CD14-positive monocyte (primary cell): ENCODE results near the gene MYO6. TPM values are rescaled to one million over a fixed set of nuclear protein-coding genes. Genes with fewer than 3 reads are reported as not detected.

Source experiments
- DNase-seq, 3 donors: peaks; one replicate each; pipeline ENCODE4 v3.0.0-alpha.2; 2011 to 2022
- H2AFZ ChIP-seq: 2 replicates; pipeline ENCODE4 v1.6.0; 2012; ENCODE audit warnings: mild to moderate bottlenecking, low read depth, low read length, inconsistent platforms; ENCODE audit not compliant: insufficient read depth, poor library complexity, severe bottlenecking
- H3K27ac ChIP-seq, 2 donors: 1 replicate in 1 of 2; 2 replicates in 1 of 2; pipeline ENCODE4 v1.5.1; 2012 to 2013; ENCODE audit warnings: low read length in 2 of 2, control low read depth in 1 of 2, inconsistent platforms in 1 of 2, low read depth in 1 of 2, mild to moderate bottlenecking in 1 of 2
- H3K27me3 ChIP-seq, 2 donors: one replicate each; pipeline versions ENCODE4 v1.6.0 to v1.6.1; 2011 to 2013; ENCODE audit warnings: low read length in 2 of 2; ENCODE audit not compliant: control insufficient read depth in 2 of 2, insufficient read depth in 2 of 2
- H3K36me3 ChIP-seq, 2 donors: replicated peaks in 1 of 2; 1 replicate in 1 of 2; 2 replicates in 1 of 2; pipeline versions ENCODE4 v1.5.1 to v1.6.1; 2012 to 2013; ENCODE audit warnings: low read length in 2 of 2, control low read depth in 1 of 2, inconsistent platforms in 1 of 2, mild to moderate bottlenecking in 1 of 2; ENCODE audit not compliant: insufficient read depth in 2 of 2, control insufficient read depth in 1 of 2
- H3K4me1 ChIP-seq, 2 donors: 1 replicate in 1 of 2; 2 replicates in 1 of 2; pipeline versions ENCODE4 v1.5.1 to v1.6.1; 2012 to 2013; ENCODE audit warnings: low read length in 2 of 2, control low read depth in 1 of 2, inconsistent platforms in 1 of 2, mild to moderate bottlenecking in 1 of 2, moderate library complexity in 1 of 2; ENCODE audit not compliant: insufficient read depth in 2 of 2, control insufficient read depth in 1 of 2
- H3K4me2 ChIP-seq: replicated peaks from 2 replicates; pipeline ENCODE3; 2012; ENCODE audit warnings: low read length, moderate library complexity, mild to moderate bottlenecking; ENCODE audit not compliant: poor library complexity, severe bottlenecking; ENCODE audit errors: extremely low read depth
- H3K4me3 ChIP-seq, 3 experiments: fragments of 200-600 bp in 1 of 3; sonication (generic) in 1 of 3; replicated peaks in 1 of 3; 1 replicate in 2 of 3; 2 replicates in 1 of 3; pipeline ENCODE4 v1.5.1; 2011 to 2013; ENCODE audit warnings: low read length in 3 of 3, mild to moderate bottlenecking in 3 of 3, control low read depth in 2 of 3, low read depth in 2 of 3, inconsistent platforms in 1 of 3, moderate library complexity in 1 of 3
- H3K79me2 ChIP-seq: 2 replicates; pipeline ENCODE4 v1.6.0; 2012; ENCODE audit warnings: mild to moderate bottlenecking, control low read depth, inconsistent platforms, low read length, moderate library complexity; ENCODE audit not compliant: insufficient read depth
- H3K9ac ChIP-seq: 2 replicates; pipeline ENCODE4 v1.6.0; 2017; ENCODE audit warnings: low read length, mild to moderate bottlenecking; ENCODE audit not compliant: insufficient read depth, poor library complexity, severe bottlenecking
- H3K9me3 ChIP-seq, 2 donors: replicated peaks in 1 of 2; 1 replicate in 1 of 2; 2 replicates in 1 of 2; pipeline versions ENCODE4 v1.5.1 to v1.6.1; 2012 to 2013; ENCODE audit warnings: low read length in 2 of 2, control low read depth in 1 of 2; ENCODE audit not compliant: control insufficient read depth in 1 of 2, insufficient read depth in 1 of 2
- H4K20me1 ChIP-seq: 2 replicates; pipeline ENCODE4 v1.6.0; 2012; ENCODE audit warnings: mild to moderate bottlenecking, low read length, control low read depth, moderate library complexity; ENCODE audit not compliant: insufficient read depth
- H3K27ac Mint-ChIP-seq, 7 donors: one replicate each; pipeline ENCODE4 v1.8.0; 2020; ENCODE audit warnings: mild to moderate bottlenecking in 7 of 7, mixed read lengths in 7 of 7, moderate library complexity in 6 of 7, inconsistent platforms in 2 of 7
- H3K27me3 Mint-ChIP-seq, 3 donors: one replicate each; pipeline ENCODE4 v1.8.0; 2021 to 2022; ENCODE audit warnings: low read depth in 3 of 3, mild to moderate bottlenecking in 3 of 3, mixed read lengths in 3 of 3, moderate library complexity in 3 of 3, inconsistent platforms in 1 of 3
- H3K36me3 Mint-ChIP-seq, 2 donors: one replicate each; pipeline ENCODE4 v1.8.0; 2020; ENCODE audit warnings: mixed read lengths in 2 of 2, inconsistent platforms in 1 of 2, mild to moderate bottlenecking in 1 of 2
- H3K4me1 Mint-ChIP-seq: one replicate; pipeline ENCODE4 v1.8.0; 2020; ENCODE audit warnings: mild to moderate bottlenecking, mixed read lengths
- H3K4me3 Mint-ChIP-seq, 2 donors: one replicate each; pipeline ENCODE4 v1.8.0; 2020; ENCODE audit warnings: mild to moderate bottlenecking in 2 of 2, mixed read lengths in 2 of 2, moderate library complexity in 1 of 2
- H3K9me3 Mint-ChIP-seq, 7 donors: one replicate each; pipeline ENCODE4 v1.8.0; 2020 to 2022; ENCODE audit warnings: mixed read lengths in 7 of 7, mild to moderate bottlenecking in 6 of 7, moderate library complexity in 6 of 7, inconsistent platforms in 2 of 7
- WGBS: methylation state at CpG from one replicate; pipeline ENCODE4 v1.1.5; 2013; ENCODE audit warnings: missing lambda C conversion rate; ENCODE audit not compliant: insufficient coverage; 5-methylcytosine and 5-hydroxymethylcytosine counted together
- intact Hi-C, 2 donors: fragments of 100-400 bp; cut with micrococcal nuclease; formaldehyde crosslinking; loops; one replicate each; pipeline versions ENCODE4 v1.15.0 to v1.15.1; 2023
- polyA plus RNA-seq, 3 donors: library from polyadenylated mRNA; depleted of rRNA in 1 of 3; unstranded in 2 of 3; stranded (reverse) in 1 of 3; fragments of 300-500 nt in 2 of 3; fragments of >200 nt in 1 of 3; fragmentation: Illumina TruSeq in 2 of 3; gene quantifications; 1 replicate in 2 of 3; 2 replicates in 1 of 3; pipeline ENCODE4 v1.2.3, GENCODE V29; 2012 to 2021
- TF ChIP-seq, protein P1 (sequence below): fragments of 200-600 bp; IDR thresholded peaks from one replicate; pipeline ENCODE4 v1.8.0; 2022; ENCODE audit warnings: antibody characterized with exemption, mild to moderate bottlenecking

Gene MYO6
- polyA plus RNA-seq, 3 donors, result not detected

DNA sequence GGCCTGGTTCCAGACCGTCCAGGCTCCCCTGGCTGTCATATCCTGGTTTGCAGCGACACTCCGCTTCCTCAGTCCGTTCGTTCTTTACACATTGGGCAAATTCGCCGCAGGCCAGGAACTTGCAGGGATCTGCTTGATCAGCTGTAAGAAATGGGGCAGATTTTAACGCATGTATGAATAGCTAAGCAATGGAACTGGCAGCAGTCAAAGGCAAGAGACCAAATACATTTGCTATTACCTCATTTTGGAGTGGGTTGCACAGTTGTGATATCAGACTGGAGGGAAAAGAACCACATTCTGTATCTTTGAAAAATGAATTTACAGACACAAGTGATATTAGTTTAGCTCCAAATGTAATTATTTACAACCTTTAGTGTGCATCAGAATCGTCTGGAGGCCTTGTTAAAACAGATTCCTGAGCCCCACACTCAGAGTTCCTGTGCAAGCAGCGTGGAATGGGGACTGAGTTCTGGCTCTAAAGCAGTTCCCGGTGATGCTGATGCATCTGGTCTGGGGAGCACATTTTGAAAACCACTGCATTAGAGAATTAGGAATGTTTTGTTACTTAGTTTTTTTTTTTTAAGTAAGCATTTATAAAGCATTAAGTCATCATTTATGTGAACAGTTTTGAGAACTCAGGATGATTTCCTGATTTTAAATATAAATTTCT is 182.1 kb downstream of the MYO6 start:
- 81% methylated on average over 7 of the region's 11 CpGs for WGBS
- peaks cover 6% of the 10 kb centered on the region for H3K4me1 Mint-ChIP-seq
- H3K9me3 Mint-ChIP-seq, result peaks cover 0 to 3% (median 0%) of the 10 kb centered on the region in 7 donors

DNA sequence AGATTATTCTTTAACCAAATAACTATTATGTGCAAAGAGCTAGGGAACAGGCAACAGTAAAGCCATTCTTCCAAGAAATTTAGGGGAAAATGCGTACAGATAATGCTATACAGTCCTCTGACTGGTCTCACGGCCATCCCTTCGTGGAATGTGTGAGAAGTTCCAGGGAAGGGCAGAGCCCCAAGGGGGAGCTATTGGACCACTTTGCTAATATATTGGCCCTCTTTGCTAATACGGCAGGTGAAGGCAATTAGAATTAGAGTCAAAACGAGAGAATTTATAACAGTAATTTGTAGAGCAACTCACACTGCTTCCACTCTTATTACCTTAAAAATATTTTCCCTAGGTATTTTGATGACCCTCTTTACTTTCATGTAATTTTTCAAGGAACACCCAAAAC is 183.0 kb downstream of the MYO6 start:
- H3K4me3 ChIP-seq, result no peak overlapping the region
- TF ChIP-seq, protein P1, sequence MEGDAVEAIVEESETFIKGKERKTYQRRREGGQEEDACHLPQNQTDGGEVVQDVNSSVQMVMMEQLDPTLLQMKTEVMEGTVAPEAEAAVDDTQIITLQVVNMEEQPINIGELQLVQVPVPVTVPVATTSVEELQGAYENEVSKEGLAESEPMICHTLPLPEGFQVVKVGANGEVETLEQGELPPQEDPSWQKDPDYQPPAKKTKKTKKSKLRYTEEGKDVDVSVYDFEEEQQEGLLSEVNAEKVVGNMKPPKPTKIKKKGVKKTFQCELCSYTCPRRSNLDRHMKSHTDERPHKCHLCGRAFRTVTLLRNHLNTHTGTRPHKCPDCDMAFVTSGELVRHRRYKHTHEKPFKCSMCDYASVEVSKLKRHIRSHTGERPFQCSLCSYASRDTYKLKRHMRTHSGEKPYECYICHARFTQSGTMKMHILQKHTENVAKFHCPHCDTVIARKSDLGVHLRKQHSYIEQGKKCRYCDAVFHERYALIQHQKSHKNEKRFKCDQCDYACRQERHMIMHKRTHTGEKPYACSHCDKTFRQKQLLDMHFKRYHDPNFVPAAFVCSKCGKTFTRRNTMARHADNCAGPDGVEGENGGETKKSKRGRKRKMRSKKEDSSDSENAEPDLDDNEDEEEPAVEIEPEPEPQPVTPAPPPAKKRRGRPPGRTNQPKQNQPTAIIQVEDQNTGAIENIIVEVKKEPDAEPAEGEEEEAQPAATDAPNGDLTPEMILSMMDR, result no peak
- no peaks in the 10 kb centered on the region for H4K20me1 ChIP-seq
- peaks cover 0 to 6% of the 10 kb centered on the region in 2 donors for H3K4me1 ChIP-seq
- Mint-ChIP-seq H3K36me3 (no peaks in the 10 kb centered on the region), H3K27me3 (peaks cover 19 to 26% (median 24%) of the 10 kb centered on the region in 3 donors), H3K4me3 (no peak overlapping the region), H3K4me1 (peaks cover 6% of the 10 kb centered on the region), H3K27ac (no peak overlapping the region), H3K9me3 (peaks cover 0 to 3% (median 0%) of the 10 kb centered on the region in 7 donors)
- no peak overlapping the region for H3K9ac ChIP-seq
- H3K36me3 ChIP-seq, result no peaks in the 10 kb centered on the region
- peaks cover 9% of the 10 kb centered on the region in 2 donors for H3K27me3 ChIP-seq
- intact Hi-C loops, result no loop called here
- no peaks in the 10 kb centered on the region for H3K79me2 ChIP-seq
- H3K4me2 ChIP-seq, result no peak overlapping the region
- H2AFZ ChIP-seq, result no peak overlapping the region
- H3K27ac ChIP-seq, result no peak overlapping the region
- WGBS, result 79% methylated on average over 3 of the region's 5 CpGs
- H3K9me3 ChIP-seq, result no peaks in the 10 kb centered on the region
- DNase-seq, result no peak

More for the DNA sequence above, 182.1 kb downstream of the MYO6 start:
- H2AFZ ChIP-seq, result no peak overlapping the region
- no peaks in the 10 kb centered on the region for H4K20me1 ChIP-seq
- intact Hi-C loops, result no loop called here
- H3K27me3 ChIP-seq, result peaks cover 7 to 9% of the 10 kb centered on the region in 2 donors
- no peak overlapping the region for H3K27ac Mint-ChIP-seq
- H3K79me2 ChIP-seq, result no peaks in the 10 kb centered on the region
- no peak overlapping the region for H3K9ac ChIP-seq
- H3K36me3 Mint-ChIP-seq, result no peaks in the 10 kb centered on the region
- H3K4me3 ChIP-seq, result no peak overlapping the region
- H3K4me3 Mint-ChIP-seq, result no peak overlapping the region
- H3K9me3 ChIP-seq, result no peaks in the 10 kb centered on the region
- peaks cover 15 to 23% (median 20%) of the 10 kb centered on the region in 3 donors for H3K27me3 Mint-ChIP-seq
- no peak for DNase-seq
- TF ChIP-seq, protein P1, result no peak
- no peaks in the 10 kb centered on the region for H3K36me3 ChIP-seq
- H3K27ac ChIP-seq, result no peak overlapping the region
- H3K4me1 ChIP-seq, result peaks cover 0 to 6% of the 10 kb centered on the region in 2 donors
- H3K4me2 ChIP-seq, result no peak overlapping the region
